G401.6 (cell line): Measurements from ENCODE around the gene SAMD4A.
"Not testable (repeated sequence)": the region's sequence is repeated elsewhere in the genome, so short reads cannot be mapped to it uniquely, and the experiment has no call there.

Experiments
- FAIRE-seq: peaks from 2 replicates; lab custom pipeline; 2012; peaks lifted over from hg19 to GRCh38; lab: Jason Lieb, UNC

Gene SAMD4A

GRCh38 chr14:54734966-54735365 is 168.0 kb downstream of the SAMD4A start:
- no peak for FAIRE-seq

GRCh38 chr14:54735424-54735823 is 168.5 kb downstream of the SAMD4A start:
- no peak for FAIRE-seq

GRCh38 chr14:54737132-54737711 is 170.3 kb downstream of the SAMD4A start:
- no peak for FAIRE-seq

- FAIRE-seq, result no peak
These were observed 171.1 kb downstream of the SAMD4A start for GRCh38 chr14:54738009-54738408.

- FAIRE-seq, result no peak
These were observed 172.6 kb downstream of the SAMD4A start for GRCh38 chr14:54739514-54739913.

- FAIRE-seq, result no peak
These were observed 175.8 kb downstream of the SAMD4A start for GRCh38 chr14:54742492-54743350.

- no peak for FAIRE-seq
These were observed 176.5 kb downstream of the SAMD4A start for GRCh38 chr14:54743382-54743781.

- no peak for FAIRE-seq
These were observed 179.1 kb downstream of the SAMD4A start for GRCh38 chr14:54746019-54746418.

- FAIRE-seq, result no peak
These were observed 180.7 kb downstream of the SAMD4A start for GRCh38 chr14:54747616-54748015.

- FAIRE-seq, result no peak
These were observed 182.3 kb downstream of the SAMD4A start for GRCh38 chr14:54749180-54749579.

- no peak for FAIRE-seq
These were observed 182.8 kb downstream of the SAMD4A start for GRCh38 chr14:54749727-54750126.

GRCh38 chr14:54752611-54753010 is 185.7 kb downstream of the SAMD4A start:
- not testable (repeated sequence) for FAIRE-seq

- FAIRE-seq, result not testable (repeated sequence)
These were observed 186.5 kb downstream of the SAMD4A start for GRCh38 chr14:54753396-54753795.

GRCh38 chr14:54754116-54754622 is 187.2 kb downstream of the SAMD4A start:
- FAIRE-seq, result no peak

GRCh38 chr14:54754623-54755386 is 187.9 kb downstream of the SAMD4A start:
- no peak for FAIRE-seq

GRCh38 chr14:54756656-54757392 is 189.9 kb downstream of the SAMD4A start:
- no peak for FAIRE-seq

GRCh38 chr14:54758041-54758440 is 191.1 kb downstream of the SAMD4A start:
- FAIRE-seq, result no peak

GRCh38 chr14:54759982-54760585 is 193.2 kb downstream of the SAMD4A start:
- FAIRE-seq, result no peak

GRCh38 chr14:54760866-54761575 is 194.1 kb downstream of the SAMD4A start:
- FAIRE-seq, result no peak

- no peak for FAIRE-seq
These were observed 194.9 kb downstream of the SAMD4A start for GRCh38 chr14:54761835-54762234.

- no peak for FAIRE-seq
These were observed 195.4 kb downstream of the SAMD4A start for GRCh38 chr14:54762296-54762695.
